Stimulated activated CD4-positive, alpha-beta T cell treated with anti-CD3 and anti-CD28 coated beads, Interleukin-12 subunit alpha, Interleukin-12 subunit beta, amount 100 ng/mL, for 24 hours (primary cell): Measurements from ENCODE around the gene ARNT2.

Experiments
- DNase-seq, 2 experiments: peaks; one replicate each; pipeline ENCODE4 v3.0.0-alpha.2; 2020; ENCODE audit warnings: low read depth in 2 of 2

The ARNT2 gene

DNA sequence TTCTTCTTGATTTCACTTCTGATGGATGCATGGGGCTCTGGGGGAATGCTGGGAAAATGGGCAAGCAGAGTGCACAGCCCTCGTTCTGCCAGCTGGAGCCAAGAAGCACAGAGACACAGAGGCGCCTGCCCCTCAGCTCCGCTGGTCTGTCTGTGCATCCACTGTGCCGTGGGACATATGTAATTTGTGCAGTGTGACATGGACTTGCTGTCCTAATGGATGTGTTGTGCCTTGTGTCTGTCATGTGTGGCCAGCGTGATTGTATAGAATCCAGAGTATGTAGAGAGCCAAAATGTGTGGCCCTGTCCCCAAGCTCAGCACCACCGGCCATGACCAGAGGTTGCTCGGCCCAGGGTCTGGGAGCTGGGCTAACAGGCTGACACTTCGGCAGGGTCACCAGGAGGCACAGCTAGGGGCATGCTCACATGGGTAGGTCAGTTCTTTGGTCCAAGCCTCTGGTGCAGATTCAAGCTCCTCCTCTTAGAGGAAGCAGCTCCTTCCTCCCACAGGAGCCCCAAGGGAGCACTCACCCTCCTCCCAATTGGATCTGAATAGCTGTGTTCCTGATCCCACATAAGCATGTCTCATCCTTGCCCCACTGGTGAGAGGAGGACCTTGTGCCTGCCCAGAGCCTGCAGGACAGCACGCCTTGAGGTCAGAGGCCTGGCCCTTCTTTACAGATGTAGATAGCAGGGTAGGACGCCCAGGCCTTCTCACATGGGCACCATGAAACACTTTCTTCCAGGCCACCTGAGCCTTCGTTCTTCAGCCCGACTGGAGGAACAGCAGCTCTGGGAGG lies 190.1 kb downstream of the ARNT2 start:
- no peak for DNase-seq

DNA sequence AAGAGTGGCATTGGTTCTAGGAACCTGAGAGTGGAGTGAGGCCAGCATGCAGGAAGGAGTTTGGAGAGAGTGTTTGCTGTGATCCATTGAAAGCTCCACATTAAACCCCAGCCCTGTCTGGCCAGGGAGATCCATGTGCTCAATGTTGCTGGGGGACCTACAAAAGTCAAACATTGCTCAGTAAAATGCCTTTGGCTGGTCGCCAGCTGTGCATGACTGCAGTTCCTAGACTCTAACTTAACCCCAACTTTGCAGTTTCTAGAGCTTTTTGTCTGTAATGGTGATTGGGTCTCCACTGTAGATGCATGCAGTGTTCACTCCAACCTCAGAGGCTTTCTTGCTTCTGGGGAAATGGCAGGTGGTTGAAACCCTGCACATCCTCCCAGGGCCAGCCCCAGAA lies 191.2 kb downstream of the ARNT2 start:
- no peak for DNase-seq

DNA sequence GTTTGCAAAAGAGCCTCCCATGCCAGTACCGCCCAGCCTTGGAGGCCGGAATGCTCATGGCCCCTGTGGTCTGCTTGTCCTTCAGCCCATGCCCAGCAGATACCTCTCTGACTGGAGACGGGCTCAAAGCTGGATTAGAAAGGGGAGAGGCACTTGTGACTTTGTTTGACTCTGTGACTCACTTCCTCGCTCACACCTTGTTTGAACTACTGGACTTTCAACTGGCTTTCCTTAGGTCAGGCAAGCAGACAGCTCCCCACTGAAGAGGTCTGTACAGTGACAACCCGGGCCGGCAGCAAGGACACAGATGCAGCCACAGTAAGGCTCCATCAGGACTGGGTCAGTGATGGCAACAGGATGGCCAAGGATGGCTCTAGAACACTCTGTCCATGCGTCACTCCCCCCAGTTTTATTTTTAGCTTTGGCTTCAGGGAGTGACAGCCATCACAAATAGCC lies 192.4 kb downstream of the ARNT2 start:
- DNase-seq, result no peak

DNA sequence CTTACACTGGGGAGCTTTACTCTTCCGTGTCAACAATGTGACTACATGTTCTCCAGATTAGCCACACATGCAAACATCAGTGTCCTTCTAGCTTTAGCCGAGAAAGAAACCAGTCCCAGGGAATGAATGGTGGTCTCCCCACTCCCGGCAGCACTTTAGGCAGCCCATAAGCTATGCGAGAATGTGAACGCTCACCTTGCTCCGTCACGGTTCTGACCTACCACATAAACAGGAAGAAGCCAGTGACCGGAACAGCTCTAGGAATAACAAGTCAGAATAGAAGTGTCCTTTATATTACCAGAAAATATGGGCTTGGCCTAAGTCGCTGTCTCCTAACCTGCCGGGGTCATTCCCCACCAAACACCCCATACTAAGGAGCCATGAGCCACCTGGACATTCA lies 192.9 kb downstream of the ARNT2 start:
- DNase-seq, result no peak

DNA sequence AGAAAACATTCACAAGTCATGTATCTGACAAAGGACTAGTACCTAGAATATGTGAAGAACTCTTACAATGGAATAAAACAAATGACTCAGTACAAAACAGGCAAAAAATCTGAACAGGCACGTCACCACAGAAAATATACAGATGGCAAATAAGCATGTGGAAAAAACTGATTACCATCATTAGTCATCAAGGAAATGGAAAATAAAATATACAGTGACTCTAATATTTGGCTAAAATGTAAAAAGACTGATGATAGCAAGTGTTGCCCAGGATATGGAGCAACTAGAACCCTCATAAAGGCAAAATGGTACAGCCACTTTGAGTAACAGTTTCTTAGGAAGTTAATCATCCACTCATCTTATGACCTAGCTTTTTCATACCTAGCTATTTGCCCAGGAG lies 195.2 kb downstream of the ARNT2 start:
- no peak for DNase-seq

DNA sequence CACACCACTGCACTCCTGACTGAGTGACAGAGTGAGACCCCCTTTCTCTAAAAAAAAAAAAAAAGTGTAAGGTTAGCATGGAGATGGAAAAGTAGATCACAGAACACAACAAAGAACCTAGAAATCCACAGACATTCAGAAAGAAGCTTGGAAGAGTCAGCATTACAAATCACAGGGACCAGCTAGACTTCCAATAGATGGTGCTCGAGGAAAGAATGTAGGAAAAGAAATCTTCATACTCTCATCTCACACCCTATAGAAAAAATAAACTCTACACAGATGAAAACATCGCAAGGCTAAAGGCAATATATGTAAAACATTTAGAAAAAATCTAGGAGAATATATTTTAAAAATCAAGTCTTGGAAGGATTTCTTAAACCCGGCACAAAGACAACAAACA lies 196.4 kb downstream of the ARNT2 start:
- no peak for DNase-seq

DNA sequence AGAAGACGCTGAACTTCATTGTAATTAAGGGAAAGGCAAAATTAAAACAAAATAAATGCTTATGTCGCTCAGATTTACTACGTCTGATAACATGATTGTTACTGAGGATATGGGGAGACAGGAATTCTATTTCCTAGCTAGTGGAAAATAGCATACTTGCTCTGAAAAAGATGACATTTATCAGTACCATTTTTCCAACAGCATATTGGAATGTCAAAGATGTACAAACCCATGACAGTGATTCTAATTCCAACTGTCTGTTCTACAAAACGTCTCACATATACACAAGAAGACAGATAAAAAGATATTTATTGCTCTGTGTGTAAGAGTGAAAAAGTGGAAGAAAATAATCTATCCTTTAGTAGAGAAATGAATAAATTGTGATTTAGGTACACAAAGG lies 197.1 kb downstream of the ARNT2 start:
- DNase-seq, result no peak

DNA sequence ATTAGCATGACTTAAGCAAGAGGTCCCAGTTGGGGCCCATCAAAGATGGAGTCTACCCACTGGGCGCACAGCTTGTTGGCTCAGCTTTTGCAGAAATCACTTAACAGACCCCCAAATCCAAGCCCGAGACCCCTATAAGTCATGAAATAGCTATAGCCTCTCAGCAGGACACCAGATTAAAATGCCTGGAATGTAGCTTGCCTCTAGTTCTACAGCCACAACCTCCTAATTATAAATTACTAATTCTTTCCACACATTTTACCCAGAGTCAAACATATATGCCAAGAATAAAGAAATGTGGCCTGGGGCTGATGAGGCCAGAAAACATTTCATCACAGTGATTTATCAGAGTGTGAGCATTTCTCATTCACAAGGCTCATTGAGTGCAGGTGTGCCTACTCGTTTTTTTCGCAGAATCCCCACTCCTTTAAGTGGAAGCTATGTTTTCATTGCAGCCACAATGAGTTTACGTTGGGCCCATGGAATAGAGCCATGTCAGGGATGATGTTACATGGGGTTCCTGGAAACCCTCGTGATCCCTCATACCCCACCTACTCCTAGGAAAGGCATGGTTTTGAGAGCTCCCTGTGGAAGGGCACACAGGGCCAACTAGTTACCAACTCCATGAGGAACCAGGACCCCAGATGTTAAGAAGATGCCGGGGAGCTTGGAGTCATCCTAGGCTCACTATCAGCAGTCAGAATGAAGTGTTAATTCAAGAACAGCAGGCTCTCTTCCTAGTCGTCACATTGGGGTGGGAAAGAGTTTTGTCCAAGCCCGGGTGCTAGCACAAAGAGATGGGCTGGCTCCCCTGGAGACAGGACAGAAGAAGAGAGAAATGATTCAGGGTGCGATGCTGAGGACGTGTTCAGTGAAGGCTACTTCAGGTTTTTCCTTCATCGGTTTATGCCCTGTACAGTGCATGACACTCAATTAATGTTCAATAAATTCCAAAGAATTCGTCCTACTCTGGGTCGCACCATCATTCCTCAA lies 200.7 kb downstream of the ARNT2 start:
- no peak for DNase-seq

DNA sequence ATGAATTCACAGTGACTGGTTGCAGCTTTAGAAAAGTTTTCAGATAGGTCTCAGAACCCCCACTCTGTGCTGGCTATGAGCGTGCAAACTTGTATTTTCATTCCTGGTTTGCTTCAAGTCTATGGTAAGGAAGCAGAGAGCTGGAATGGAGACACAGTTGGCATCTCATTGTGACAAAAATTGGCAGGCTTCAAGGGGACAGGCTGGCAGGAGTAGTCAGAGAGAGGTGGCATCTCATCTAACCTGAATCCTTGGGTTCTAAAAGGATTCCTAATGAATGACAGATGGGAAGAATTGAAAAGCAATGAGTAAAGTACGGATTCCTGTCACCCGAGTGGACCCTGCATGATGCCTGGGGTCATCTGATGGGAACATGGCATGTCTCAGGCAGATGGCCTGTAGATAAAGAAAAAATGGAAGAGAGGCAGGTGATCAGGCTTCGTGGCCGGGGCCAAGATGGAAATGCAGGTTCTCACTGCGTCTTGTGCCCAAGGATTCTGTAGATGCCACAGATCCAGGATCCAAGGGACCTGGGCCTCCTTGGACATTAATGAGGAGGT lies 201.5 kb downstream of the ARNT2 start:
- DNase-seq, result no peak

DNA sequence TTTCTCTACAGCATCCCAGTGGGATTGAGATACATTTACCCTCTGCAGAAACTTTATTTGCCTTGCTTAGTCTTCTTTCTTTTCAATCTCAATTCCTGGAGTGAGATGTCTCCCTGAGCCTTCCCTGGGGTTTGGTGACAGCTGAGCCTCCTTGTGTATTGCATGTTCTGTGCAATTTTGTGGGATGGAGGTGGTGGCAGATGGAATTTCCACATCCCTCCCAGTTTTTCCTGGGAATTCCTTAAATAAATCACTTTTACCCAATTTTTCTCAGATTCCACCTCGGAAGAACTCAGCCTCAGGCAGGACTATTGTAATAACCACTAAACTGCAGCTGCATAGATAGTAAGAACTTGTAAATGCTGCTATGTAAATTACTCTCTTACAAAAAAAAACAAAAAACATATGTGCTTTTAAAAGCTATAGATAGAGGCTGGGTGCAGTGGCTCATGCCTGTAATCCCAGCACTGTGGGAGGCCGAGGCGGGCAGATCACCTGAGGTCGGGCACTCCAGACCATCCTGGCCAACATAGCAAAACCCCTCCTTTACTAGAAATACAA lies 202.4 kb downstream of the ARNT2 start:
- DNase-seq, result no peak

DNA sequence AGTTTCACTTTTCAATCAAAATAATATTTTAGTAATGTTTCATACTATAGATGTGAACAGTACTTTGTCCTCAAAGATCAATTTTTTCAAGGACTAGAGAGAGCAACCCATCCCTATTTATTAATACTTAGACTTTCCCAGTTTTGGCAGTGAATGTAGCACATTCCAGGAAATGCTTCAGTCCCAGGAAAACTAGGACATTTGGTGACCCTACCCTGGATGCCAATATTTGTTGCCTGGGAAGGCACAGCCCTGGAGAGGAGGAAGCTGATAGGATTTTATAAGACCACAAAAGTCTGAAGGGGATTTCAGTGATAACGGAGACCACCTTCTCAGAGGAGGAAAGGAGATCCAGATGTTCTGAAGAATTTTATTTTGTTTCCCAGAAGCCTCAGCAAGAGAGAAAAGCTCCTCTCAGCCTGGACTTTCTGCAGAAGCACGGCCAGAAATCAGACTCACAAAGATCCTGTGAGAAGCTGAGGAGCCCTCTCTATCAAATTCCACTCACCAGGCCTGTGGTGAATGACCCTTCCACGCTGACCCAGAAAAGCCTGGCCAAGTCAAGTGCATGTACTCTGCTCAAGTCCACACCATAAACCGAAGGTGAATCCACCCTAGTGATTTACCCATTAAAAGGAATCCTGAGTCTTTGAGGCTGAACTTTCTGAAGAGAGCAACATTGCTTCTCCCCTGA lies 203.3 kb downstream of the ARNT2 start:
- DNase-seq, result no peak

DNA sequence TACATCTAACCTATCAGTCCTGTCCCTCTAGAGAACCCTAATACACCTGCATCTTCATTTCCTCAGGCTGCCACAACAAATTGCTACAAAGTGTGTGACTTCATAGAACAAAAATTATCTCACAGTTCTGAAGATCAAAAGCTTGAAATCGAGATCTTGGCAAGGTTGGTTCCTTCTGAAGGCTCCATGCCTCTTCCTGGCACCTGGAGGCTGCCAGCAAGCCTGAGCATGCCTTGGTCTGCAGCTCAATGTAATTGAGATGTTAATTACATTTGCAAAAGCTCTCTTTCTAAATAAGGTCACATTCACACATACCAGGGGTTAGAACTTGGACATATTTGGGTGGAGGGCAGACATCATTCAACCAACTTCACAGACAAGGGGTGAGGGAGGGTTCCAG lies 204.5 kb downstream of the ARNT2 start:
- DNase-seq, result no peak

DNA sequence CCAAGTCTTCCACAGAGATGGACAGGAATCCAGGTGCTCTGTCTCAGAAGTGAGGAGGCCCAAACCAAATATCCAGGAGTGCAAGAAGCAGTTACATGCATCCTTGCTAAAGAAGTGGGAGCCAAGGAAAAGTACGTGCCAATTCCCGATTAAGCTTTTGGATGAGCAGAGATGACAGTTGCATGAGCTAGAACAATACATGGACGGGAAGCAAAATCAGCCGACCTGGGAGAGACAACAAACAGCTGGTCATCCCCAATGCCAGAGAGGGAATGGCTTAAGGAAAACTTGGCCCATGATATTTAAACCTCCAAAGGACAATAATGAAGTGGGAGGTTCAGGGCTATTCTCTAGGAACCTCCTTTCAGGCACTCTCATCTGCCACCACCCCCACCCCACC lies 204.9 kb downstream of the ARNT2 start:
- DNase-seq, result no peak

DNA sequence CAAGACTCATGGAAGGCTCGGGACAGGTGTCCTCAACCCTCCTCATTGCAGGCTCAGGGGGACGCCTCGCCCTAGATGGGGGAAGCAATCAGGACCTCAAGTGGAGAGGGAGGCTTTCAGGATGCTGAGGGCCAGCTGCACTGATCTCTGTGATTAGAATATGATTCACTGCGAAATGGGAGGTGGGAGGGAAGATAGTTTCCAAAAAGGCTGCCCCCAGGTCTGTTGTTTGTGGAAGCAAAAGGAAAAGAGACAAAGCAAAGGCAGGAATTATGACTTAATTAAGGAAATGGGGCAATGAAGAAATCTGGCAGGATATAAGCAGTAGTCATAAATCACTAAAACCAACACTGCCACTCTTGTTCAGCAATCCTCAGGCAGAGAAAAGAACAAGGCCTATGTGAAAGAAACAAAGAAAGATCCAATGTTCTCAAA lies 205.3 kb downstream of the ARNT2 start:
- DNase-seq, result no peak

DNA sequence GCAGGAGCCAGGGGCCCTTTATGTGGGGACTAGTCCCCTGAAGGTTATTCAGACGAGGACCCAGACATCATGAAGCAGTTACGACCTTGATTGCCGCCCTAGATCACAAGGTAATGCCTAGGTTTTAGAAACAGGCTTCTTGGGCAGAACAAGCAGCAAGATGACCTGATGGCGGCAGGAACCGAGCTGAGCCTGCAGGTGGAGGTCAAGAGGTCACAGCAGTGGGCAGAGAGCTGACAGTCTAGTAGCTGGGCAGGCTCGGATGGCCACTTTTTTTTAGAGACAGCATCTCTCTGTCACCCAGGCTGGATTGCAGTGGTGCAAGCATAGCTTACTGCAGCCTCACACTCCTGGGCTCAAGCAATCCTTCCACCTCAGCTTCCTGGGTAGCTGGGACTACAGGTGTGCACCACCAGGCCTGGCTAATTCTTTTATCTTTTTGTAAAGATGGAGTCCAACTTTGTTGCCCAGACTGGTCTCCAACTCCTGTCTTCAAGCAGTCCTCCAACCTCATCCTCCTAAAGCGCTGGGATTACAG lies 207.4 kb downstream of the ARNT2 start:
- no peak for DNase-seq

DNA sequence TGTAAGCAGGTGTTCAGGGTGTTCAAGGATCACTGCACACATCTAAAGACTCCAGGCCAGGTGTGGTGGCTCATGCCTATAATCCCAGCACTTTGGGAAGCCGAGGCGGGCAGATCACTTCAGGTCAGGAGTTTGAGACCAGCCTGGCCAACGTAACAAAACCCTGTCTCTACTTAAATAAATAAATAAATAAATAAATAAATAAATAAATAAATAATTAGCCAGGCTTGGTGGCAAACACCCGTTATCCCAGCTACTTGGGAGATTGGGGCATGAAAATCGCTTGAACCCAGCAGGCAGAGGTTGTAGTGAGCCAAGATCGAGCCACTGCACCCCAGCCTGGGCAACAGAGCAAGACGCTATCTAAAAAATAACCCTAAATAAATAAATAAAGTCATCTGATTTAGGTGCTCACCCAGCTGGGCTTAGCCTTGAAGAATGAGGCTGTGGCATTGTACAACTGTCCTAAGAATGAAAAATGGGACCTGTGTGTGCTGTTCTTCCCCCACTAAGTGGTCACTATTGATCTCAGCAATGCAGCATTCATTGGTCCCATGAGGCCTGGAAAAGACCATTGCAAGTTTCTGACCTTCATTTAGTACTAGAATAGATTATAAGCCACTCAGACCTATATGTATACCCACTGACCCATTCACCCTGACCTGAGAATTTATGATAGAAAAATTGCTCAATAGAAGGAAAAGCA lies 208.1 kb downstream of the ARNT2 start:
- DNase-seq, result no peak

DNA sequence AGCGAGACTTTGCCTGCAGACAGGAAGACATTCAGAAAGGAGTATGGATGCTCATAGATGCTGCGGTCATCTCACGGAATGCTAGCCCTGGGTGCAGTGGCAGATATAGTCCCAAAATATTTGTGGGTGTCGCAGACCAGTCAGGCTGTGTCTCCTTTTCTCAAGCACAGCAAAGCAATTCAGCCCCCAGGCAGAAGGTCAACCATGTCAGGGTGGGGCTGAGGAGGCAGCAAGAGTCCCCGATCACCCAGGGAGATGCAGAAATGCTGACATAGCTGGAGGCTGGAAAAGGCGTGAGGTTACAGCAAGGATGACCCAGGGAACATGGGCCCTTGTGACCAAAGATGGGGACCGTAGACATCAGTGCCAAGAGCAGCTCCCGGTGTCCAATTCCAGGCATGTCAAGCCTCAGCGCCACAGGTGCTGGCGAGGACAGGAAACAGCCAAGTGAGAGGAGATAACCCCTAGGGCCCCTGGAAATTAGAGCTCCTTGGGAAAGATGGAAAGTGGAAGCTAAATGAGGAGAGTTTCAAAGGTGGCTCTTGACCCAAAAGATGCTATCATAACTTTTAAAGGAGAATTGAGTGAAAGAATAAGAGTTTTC lies 209.7 kb downstream of the ARNT2 start:
- DNase-seq, result no peak

DNA sequence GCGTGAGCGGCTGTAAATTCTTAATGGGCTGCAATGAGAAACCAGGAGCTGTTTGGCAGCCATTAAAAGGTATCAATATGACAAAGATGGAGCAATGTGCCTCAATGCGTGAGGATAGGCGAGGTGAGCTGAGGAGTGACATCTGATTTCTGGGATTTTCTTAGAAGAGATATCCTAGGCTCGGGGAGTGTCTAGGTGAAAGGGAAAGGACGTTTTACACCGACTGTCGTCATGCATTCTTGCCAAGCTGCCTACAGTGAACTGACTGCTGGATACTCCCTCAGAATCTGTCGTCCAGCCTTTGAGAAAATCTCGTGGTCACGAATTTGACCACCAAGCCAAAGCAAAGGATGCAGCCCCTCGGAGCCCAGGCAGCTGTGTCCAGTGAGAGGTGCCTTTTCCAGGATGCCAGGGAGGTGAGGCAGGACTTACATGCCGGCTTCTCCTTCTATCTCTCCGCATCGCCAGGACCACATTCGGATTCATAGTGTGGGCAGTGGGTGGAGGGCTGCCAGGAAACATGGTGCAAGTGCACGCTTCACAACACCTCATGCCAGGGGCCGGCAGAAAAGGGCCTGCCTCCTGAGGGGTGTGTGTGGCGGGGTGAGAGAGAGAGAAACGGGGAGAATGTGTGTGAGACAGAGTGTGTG lies 210.7 kb downstream of the ARNT2 start:
- DNase-seq, result no peak

DNA sequence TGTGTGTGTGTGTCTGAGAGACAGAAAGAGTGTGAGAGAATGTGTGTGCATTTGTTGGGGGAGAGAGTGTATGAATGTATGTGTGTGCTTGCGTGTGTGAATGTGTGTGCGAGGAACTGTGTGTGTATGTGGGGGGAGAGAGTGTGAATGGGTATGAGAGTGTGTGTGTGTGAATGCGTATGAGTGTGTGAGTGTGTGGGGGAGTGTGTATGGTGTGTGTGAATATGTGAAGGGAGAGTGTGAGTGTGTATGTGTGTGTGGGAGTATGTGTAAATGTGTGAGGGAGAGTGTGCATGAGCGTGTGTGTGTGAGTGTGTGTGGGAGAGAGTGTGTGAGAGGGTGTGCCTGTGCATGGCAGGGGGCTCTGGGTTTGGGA lies 211.2 kb downstream of the ARNT2 start:
- no peak for DNase-seq
